Mesenchymal stem cell (in vitro differentiated cells and primary cell): ENCODE data around the gene TIMM13.
A peak's percentile ranks its signal among the peaks of the same experiment; 100 is the strongest.

ENCODE experiments used
- DNase-seq: peaks from one replicate; pipeline ENCODE4 v3.0.0-alpha.2; 2013
- H2AFZ ChIP-seq: one replicate; pipeline ENCODE4 v1.6.1; 2013; ENCODE audit warnings: low read depth, mild to moderate bottlenecking, control low read depth, inconsistent platforms, low read length, moderate library complexity
- H2AK5ac ChIP-seq: 2 replicates; pipeline ENCODE4 v1.6.1; 2013; ENCODE audit warnings: low read length, moderate library complexity, mild to moderate bottlenecking, inconsistent platforms; ENCODE audit not compliant: severe bottlenecking
- H2BK120ac ChIP-seq: one replicate; pipeline ENCODE4 v1.6.1; 2013; ENCODE audit warnings: low read depth, mild to moderate bottlenecking, inconsistent platforms, low read length, moderate library complexity
- H2BK12ac ChIP-seq, 2 experiments: one replicate each; pipeline ENCODE4 v1.6.1; 2013; ENCODE audit warnings: inconsistent platforms in 2 of 2, low read length in 2 of 2, mild to moderate bottlenecking in 2 of 2, moderate library complexity in 2 of 2, control low read depth in 1 of 2
- H2BK15ac ChIP-seq: one replicate; pipeline ENCODE4 v1.6.1; 2013; ENCODE audit warnings: mild to moderate bottlenecking, low read depth, inconsistent platforms; ENCODE audit not compliant: poor library complexity, severe bottlenecking
- H2BK5ac ChIP-seq: 2 replicates; pipeline ENCODE4 v1.6.1; 2013; ENCODE audit warnings: low read depth, mild to moderate bottlenecking, low read length, control low read depth, inconsistent platforms; ENCODE audit not compliant: poor library complexity, severe bottlenecking
- H3K14ac ChIP-seq, 2 experiments: one replicate each; pipeline ENCODE4 v1.6.1; 2013; ENCODE audit warnings: inconsistent platforms in 2 of 2, low read length in 2 of 2, control low read depth in 1 of 2, mild to moderate bottlenecking in 1 of 2, moderate library complexity in 1 of 2
- H3K18ac ChIP-seq, 2 experiments: one replicate each; pipeline ENCODE4 v1.6.1; 2013; ENCODE audit warnings: inconsistent platforms in 2 of 2, low read length in 2 of 2, control low read depth in 1 of 2, low read depth in 1 of 2, mild to moderate bottlenecking in 1 of 2
- H3K23ac ChIP-seq, 2 experiments: one replicate each; pipeline ENCODE4 v1.6.1; 2013; ENCODE audit warnings: inconsistent platforms in 2 of 2, low read length in 2 of 2, mild to moderate bottlenecking in 2 of 2, moderate library complexity in 2 of 2, control low read depth in 1 of 2
- H3K27ac ChIP-seq: 2 replicates; pipeline ENCODE4 v1.5.1; 2013; ENCODE audit warnings: mild to moderate bottlenecking, moderate library complexity, low read length, control low read depth, inconsistent platforms; ENCODE audit not compliant: poor library complexity, severe bottlenecking
- H3K27me3 ChIP-seq, 2 experiments: 2 replicates each; pipeline versions ENCODE4 v1.6.1 to v1.7.0; 2013; ENCODE audit warnings: low read length in 2 of 2, mild to moderate bottlenecking in 2 of 2, moderate library complexity in 2 of 2, control low read depth in 1 of 2, inconsistent platforms in 1 of 2; ENCODE audit not compliant: control insufficient read depth in 1 of 2, insufficient read depth in 1 of 2
- H3K36me3 ChIP-seq, 2 experiments: 2 replicates each; pipeline versions ENCODE4 v1.6.1 to v1.7.0; 2013; ENCODE audit warnings: low read length in 2 of 2, control low read depth in 1 of 2, inconsistent platforms in 1 of 2, low read depth in 1 of 2, mild to moderate bottlenecking in 1 of 2; ENCODE audit not compliant: insufficient read depth in 2 of 2, control insufficient read depth in 1 of 2
- H3K4ac ChIP-seq, 2 experiments: one replicate each; pipeline ENCODE4 v1.6.1; 2013; ENCODE audit warnings: inconsistent platforms in 2 of 2, low read length in 2 of 2, mild to moderate bottlenecking in 2 of 2, moderate library complexity in 2 of 2, control low read depth in 1 of 2, low read depth in 1 of 2
- H3K4me1 ChIP-seq: 2 replicates; pipeline ENCODE4 v1.6.1; 2013; ENCODE audit warnings: low read depth, low read length, control low read depth; ENCODE audit not compliant: control insufficient read depth, insufficient read depth
- H3K4me2 ChIP-seq: 2 replicates; pipeline ENCODE4 v1.6.1; 2013; ENCODE audit warnings: low read length, mild to moderate bottlenecking, inconsistent platforms; ENCODE audit not compliant: poor library complexity, severe bottlenecking
- H3K4me3 ChIP-seq, 2 experiments: 2 replicates each; pipeline versions ENCODE4 v1.5.1 to v1.7.0; 2013; ENCODE audit warnings: low read length in 2 of 2, mild to moderate bottlenecking in 2 of 2, control low read depth in 1 of 2, low read depth in 1 of 2; ENCODE audit not compliant: insufficient read depth in 1 of 2
- H3K79me1 ChIP-seq: replicated peaks from 2 replicates; pipeline ENCODE4 v1.6.1; 2013; ENCODE audit warnings: mild to moderate bottlenecking, control low read depth, low read length, inconsistent platforms; ENCODE audit not compliant: poor library complexity, severe bottlenecking
- H3K9ac ChIP-seq: 2 replicates; pipeline ENCODE4 v1.7.0; 2013; ENCODE audit warnings: mild to moderate bottlenecking, low read length, moderate library complexity
- H3K9me3 ChIP-seq: 2 replicates; pipeline ENCODE4 v1.7.0; 2013; ENCODE audit warnings: mild to moderate bottlenecking, low read length; ENCODE audit not compliant: control insufficient read depth
- H4K8ac ChIP-seq: one replicate; pipeline ENCODE4 v1.6.1; 2013; ENCODE audit warnings: inconsistent platforms, mild to moderate bottlenecking, low read length, moderate library complexity
- H4K91ac ChIP-seq: one replicate; pipeline ENCODE4 v1.6.1; 2013; ENCODE audit warnings: mild to moderate bottlenecking, low read length, inconsistent platforms
- WGBS: methylation state at CpG from one replicate; pipeline ENCODE4 v1.1.7; 2013; ENCODE audit warnings: mixed read lengths; 5-methylcytosine and 5-hydroxymethylcytosine counted together

Gene TIMM13

DNA sequence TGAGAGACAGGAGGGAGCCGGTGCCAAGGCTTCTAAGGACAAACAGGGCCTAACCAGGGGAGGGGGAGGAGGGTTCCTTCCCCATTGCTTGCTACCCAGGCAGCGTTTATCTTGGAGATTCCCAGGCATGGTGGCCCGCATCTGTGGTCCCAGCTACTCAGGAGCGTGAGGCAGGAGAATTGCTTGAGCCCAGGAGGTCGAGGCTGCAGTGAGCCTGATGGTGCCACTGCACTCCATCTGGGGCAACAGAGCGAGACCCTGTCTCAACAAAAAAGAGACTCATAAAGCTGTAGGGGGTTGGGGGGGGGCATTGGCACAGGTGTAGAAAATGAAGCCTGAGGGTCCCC, 11.4 kb downstream of the TIMM13 start:
- Histone ChIP-seq H2BK12ac (no peak overlapping the region), H3K4ac (no peak overlapping the region), H4K8ac (no peak overlapping the region), H3K4me2 (no peak overlapping the region), H3K27ac (no peak overlapping the region), H3K27me3 (peaks cover 0 to 4% of the 10 kb centered on the region in 2 experiments), H3K9ac (no peak overlapping the region), H2BK5ac (no peak overlapping the region), H3K23ac (no peak overlapping the region), H3K9me3 (peaks cover 5% of the 10 kb centered on the region), H4K91ac (no peak overlapping the region), H3K4me3 (no peak overlapping the region), H2AFZ (no peak overlapping the region), H3K36me3 (peaks cover 18 to 21% of the 10 kb centered on the region in 2 experiments), H2BK15ac (peak overlapping the region; percentile 30), H3K79me1 (peaks cover 6% of the 10 kb centered on the region), H3K18ac (no peak overlapping the region), H2BK120ac (no peak overlapping the region), H3K14ac (no peak overlapping the region), H2AK5ac (no peak overlapping the region), H3K4me1 (no peaks in the 10 kb centered on the region)
- no peak for DNase-seq
- WGBS = 80% methylated on average over 6 of the region's 6 CpGs

- peaks cover 6% of the 10 kb centered on the region for H3K79me1 ChIP-seq
- no peak overlapping the region for H2BK5ac ChIP-seq
- DNase-seq = no peak
- no peak overlapping the region for H2BK15ac ChIP-seq
- WGBS = 90% methylated on average over 26 of the region's 29 CpGs
- no peak overlapping the region for H3K4me3 ChIP-seq
- no peak overlapping the region for H2AK5ac ChIP-seq
- peaks cover 16 to 21% of the 10 kb centered on the region in 2 experiments for H3K36me3 ChIP-seq
- no peak overlapping the region for H3K4me2 ChIP-seq
- H3K23ac ChIP-seq = no peak overlapping the region
- no peak overlapping the region for H2BK12ac ChIP-seq
- no peak overlapping the region for H2AFZ ChIP-seq
- peaks cover 0 to 4% of the 10 kb centered on the region in 2 experiments for H3K27me3 ChIP-seq
- peak overlapping the region; percentile 27 for H4K91ac ChIP-seq
- H3K27ac ChIP-seq = no peak overlapping the region
- H3K4me1 ChIP-seq = no peaks in the 10 kb centered on the region
- H3K9ac ChIP-seq = no peak overlapping the region
- H3K18ac ChIP-seq = no peak overlapping the region
- H3K14ac ChIP-seq = no peak overlapping the region
- H3K4ac ChIP-seq = no peak overlapping the region
- H3K9me3 ChIP-seq = peaks cover 5% of the 10 kb centered on the region
- H4K8ac ChIP-seq = no peak overlapping the region
- no peak overlapping the region for H2BK120ac ChIP-seq
Observed at GRCh38 chr19:2415281-2415972, 12.0 kb downstream of the TIMM13 start.

- Histone ChIP-seq H3K4ac (no peak overlapping the region), H3K23ac (no peak overlapping the region)
Observed at GRCh38 chr19:2413629-2414028, 13.8 kb downstream of the TIMM13 start.

DNA sequence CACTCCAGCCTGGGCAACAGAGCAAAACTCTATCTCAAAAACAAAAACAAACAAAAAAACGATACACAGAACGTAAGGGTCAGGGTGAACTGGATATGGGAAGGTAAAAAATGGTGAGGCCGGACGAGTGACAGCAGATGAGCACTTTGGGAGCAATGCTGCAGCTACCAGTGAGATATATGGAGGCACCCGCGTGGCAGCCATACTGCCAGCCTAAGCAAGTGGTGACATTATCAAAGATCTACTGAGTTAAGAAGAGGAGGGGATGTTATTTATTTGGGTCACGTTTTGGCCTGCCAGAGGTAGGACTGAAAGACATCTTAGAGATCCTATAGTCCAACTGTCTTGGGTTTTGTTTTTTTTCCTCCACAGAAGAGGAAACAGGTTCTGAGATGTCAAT, 14.2 kb downstream of the TIMM13 start:
- H3K9me3 ChIP-seq = peaks cover 5% of the 10 kb centered on the region
- no peak overlapping the region for H3K4me3 ChIP-seq
- no peaks in the 10 kb centered on the region for H3K4me1 ChIP-seq
- WGBS = 89% methylated on average over 7 of the region's 7 CpGs
- H3K14ac ChIP-seq = no peak overlapping the region
- H4K8ac ChIP-seq = no peak overlapping the region
- H3K23ac ChIP-seq = no peak overlapping the region
- H3K79me1 ChIP-seq = no peaks in the 10 kb centered on the region
- no peak overlapping the region for H3K18ac ChIP-seq
- H2BK5ac ChIP-seq = no peak overlapping the region
- no peak overlapping the region for H3K4ac ChIP-seq
- peaks cover 15 to 21% of the 10 kb centered on the region in 2 experiments for H3K36me3 ChIP-seq
- no peak overlapping the region for H2AK5ac ChIP-seq
- no peak overlapping the region for H2BK15ac ChIP-seq
- H3K27ac ChIP-seq = no peak overlapping the region
- DNase-seq = no peak
- H3K4me2 ChIP-seq = no peak overlapping the region
- no peak overlapping the region for H2BK12ac ChIP-seq
- H3K27me3 ChIP-seq = peaks cover 0 to 15% of the 10 kb centered on the region in 2 experiments
- H4K91ac ChIP-seq = no peak overlapping the region
- no peak overlapping the region for H2AFZ ChIP-seq
- no peak overlapping the region for H3K9ac ChIP-seq
- no peak overlapping the region for H2BK120ac ChIP-seq

More at GRCh38 chr19:2413629-2414028, 13.8 kb downstream of the TIMM13 start:
- H2BK120ac ChIP-seq = no peak overlapping the region
- H3K18ac ChIP-seq = no peak overlapping the region
- no peaks in the 10 kb centered on the region for H3K79me1 ChIP-seq
- H3K27ac ChIP-seq = no peak overlapping the region
- no peak overlapping the region for H2AK5ac ChIP-seq
- 94% methylated on average over 16 of the region's 16 CpGs for WGBS
- H3K9me3 ChIP-seq = peaks cover 5% of the 10 kb centered on the region
- no peak overlapping the region for H3K4me3 ChIP-seq
- no peak overlapping the region for H4K8ac ChIP-seq
- H3K14ac ChIP-seq = no peak overlapping the region
- no peaks in the 10 kb centered on the region for H3K4me1 ChIP-seq
- no peak overlapping the region for H2BK15ac ChIP-seq
- H2BK12ac ChIP-seq = no peak overlapping the region
- peaks cover 0 to 15% of the 10 kb centered on the region in 2 experiments for H3K27me3 ChIP-seq
- no peak overlapping the region for H3K4me2 ChIP-seq
- H2BK5ac ChIP-seq = no peak overlapping the region
- H3K9ac ChIP-seq = no peak overlapping the region
- no peak for DNase-seq
- H3K36me3 ChIP-seq = peaks cover 15 to 21% of the 10 kb centered on the region in 2 experiments
- H2AFZ ChIP-seq = no peak overlapping the region
- H4K91ac ChIP-seq = no peak overlapping the region
